HepG2 (cell line): Measurements from ENCODE around the gene ZFPL1. TPM values are rescaled to one million over a fixed set of nuclear protein-coding genes. Genes with fewer than 3 reads are reported as not detected.

ENCODE experiments used
- GMEB1 ChIP-seq: sonication (generic); formaldehyde crosslinking; IDR thresholded peaks from 2 replicates; pipeline ENCODE4 v1.5.1; 2020; ENCODE audit warnings: missing genetic modification reagents, mild to moderate bottlenecking, borderline replicate concordance
- KDM2A ChIP-seq: sonication (generic); formaldehyde crosslinking; IDR thresholded peaks from 2 replicates; pipeline ENCODE4 v1.4.0; 2020; ENCODE audit warnings: low read depth, missing genetic modification reagents, borderline replicate concordance
- MAF1 ChIP-seq: sonication (generic); formaldehyde crosslinking; IDR thresholded peaks from 2 replicates; pipeline ENCODE4 v1.5.0; 2020; ENCODE audit warnings: missing genetic modification reagents, borderline replicate concordance
- MTERF4 ChIP-seq: sonication (generic); formaldehyde crosslinking; IDR thresholded peaks from 2 replicates; pipeline ENCODE4 v1.8.0; 2023; ENCODE audit warnings: mild to moderate bottlenecking, missing genetic modification reagents
- TARDBP ChIP-seq: sonication (generic); formaldehyde crosslinking; IDR thresholded peaks from 2 replicates; pipeline ENCODE4 v1.8.0; 2022; ENCODE audit warnings: mild to moderate bottlenecking, missing genetic modification reagents
- TBL1XR1 ChIP-seq: fragments of 150-350 bp; IDR thresholded peaks from 2 replicates; pipeline ENCODE4 v1.6.1; 2014; ENCODE audit warnings: borderline replicate concordance, low read length; ENCODE audit not compliant: partially characterized antibody
- ZBTB1 ChIP-seq: sonication (generic); formaldehyde crosslinking; IDR thresholded peaks from 2 replicates; pipeline ENCODE4 v1.4.0; 2020; ENCODE audit warnings: missing genetic modification reagents, borderline replicate concordance
- ZBTB38 ChIP-seq: sonication (generic); formaldehyde crosslinking; IDR thresholded peaks from 2 replicates; pipeline ENCODE4 v1.5.1; 2020; ENCODE audit warnings: mild to moderate bottlenecking, missing genetic modification reagents
- ZBTB7A ChIP-seq: sonication (generic); formaldehyde crosslinking; IDR thresholded peaks from 2 replicates; pipeline ENCODE4 v1.8.0; 2022; ENCODE audit warnings: mild to moderate bottlenecking, missing genetic modification reagents
- ZFP1 ChIP-seq: IDR thresholded peaks from 2 replicates; pipeline ENCODE4 v1.6.1; 2016
- ZMAT3 ChIP-seq: sonication (generic); formaldehyde crosslinking; conservative IDR thresholded peaks from 2 replicates; pipeline ENCODE4 v1.7.0; 2021; ENCODE audit warnings: missing genetic modification reagents
- ZNF563 ChIP-seq: sonication (generic); formaldehyde crosslinking; IDR thresholded peaks from 2 replicates; pipeline ENCODE4 v1.8.0; 2022; ENCODE audit warnings: mild to moderate bottlenecking, moderate library complexity, missing genetic modification reagents
- polyA plus RNA-seq, 8 experiments: library from polyadenylated mRNA; depleted of rRNA in 3 of 8; stranded (reverse) in 7 of 8; unstranded in 1 of 8; fragments of >200 nt; fragmentation: Illumina TruSeq in 4 of 8; extraction: Trizol in 4 of 8; gene quantifications; 2 replicates each; pipeline versions ENCODE4 v1.2.1 to v1.2.3, GENCODE V29; 2011 to 2016; ENCODE audit warnings: low read depth in 4 of 8, missing spikeins in 1 of 8, mixed read lengths in 1 of 8; ENCODE audit not compliant: insufficient read depth in 1 of 8
- total RNA-seq, 5 experiments: library from RNA; depleted of rRNA; stranded (reverse); fragments of >200 nt; fragmentation: Illumina TruSeq; extraction: Trizol; gene quantifications; 2 replicates each; pipeline ENCODE4 v1.2.3, GENCODE V29; 2016; ENCODE audit warnings: low read depth in 1 of 5
- TF ChIP-seq, protein P1 (sequence below): sonication (generic); formaldehyde crosslinking; IDR thresholded peaks from 2 replicates; pipeline ENCODE4 v1.5.1; 2020; ENCODE audit warnings: mild to moderate bottlenecking, missing genetic modification reagents, borderline replicate concordance
- TF ChIP-seq, protein P2 (sequence below): sonication (generic); formaldehyde crosslinking; IDR thresholded peaks from 2 replicates; pipeline ENCODE4 v1.5.1; 2020; ENCODE audit warnings: mild to moderate bottlenecking, missing genetic modification reagents

The ZFPL1 gene
- total and polyA plus RNA-seq, 2 of the 13 experiments (the other 11 are each of a cell fraction or from before 2014, with no cell fraction given) = 32.2 to 56.0 TPM

DNA sequence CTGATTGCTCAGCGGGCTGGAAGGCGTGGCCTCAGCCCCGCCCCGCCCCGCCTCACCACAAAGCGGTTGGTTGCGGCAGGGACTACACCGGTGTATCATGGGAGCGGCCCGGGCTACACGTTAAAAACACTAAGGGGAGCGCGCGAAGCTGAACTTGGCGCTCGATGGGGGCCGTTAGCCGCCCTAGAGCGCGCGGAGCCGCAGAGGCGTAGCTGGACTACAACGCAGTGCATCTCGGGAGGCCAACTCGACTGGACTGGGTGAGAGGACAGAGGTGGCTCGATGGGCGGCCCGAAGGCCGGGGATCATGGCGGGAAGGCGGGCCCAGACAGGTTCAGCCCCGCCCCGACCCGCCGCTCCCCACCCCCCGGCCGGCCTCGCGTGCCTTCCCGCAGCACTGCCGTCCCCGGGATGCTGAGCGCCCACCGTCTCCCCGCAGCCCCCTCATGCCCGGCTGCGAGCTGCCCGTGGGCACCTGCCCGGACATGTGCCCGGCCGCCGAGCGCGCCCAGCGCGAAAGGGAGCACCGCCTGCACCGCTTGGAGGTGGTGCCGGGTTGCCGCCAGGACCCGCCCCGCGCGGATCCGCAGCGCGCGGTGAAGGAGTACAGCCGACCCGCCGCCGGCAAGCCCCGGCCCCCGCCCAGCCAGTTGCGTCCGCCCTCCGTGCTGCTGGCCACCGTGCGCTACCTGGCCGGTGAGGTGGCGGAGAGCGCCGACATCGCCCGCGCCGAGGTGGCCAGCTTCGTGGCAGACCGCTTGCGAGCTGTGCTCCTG lies 43.0 kb upstream of the ZFPL1 start, which contains the start of gene SAC3D1 (continued):
- TF ChIP-seq GMEB1 (CRISPR knock-in tag) = peak; percentile 88
- no peak; the same call in 1 of the 2 replicates for TF ChIP-seq ZNF563 (CRISPR knock-in tag)
- TF ChIP-seq, protein P1, sequence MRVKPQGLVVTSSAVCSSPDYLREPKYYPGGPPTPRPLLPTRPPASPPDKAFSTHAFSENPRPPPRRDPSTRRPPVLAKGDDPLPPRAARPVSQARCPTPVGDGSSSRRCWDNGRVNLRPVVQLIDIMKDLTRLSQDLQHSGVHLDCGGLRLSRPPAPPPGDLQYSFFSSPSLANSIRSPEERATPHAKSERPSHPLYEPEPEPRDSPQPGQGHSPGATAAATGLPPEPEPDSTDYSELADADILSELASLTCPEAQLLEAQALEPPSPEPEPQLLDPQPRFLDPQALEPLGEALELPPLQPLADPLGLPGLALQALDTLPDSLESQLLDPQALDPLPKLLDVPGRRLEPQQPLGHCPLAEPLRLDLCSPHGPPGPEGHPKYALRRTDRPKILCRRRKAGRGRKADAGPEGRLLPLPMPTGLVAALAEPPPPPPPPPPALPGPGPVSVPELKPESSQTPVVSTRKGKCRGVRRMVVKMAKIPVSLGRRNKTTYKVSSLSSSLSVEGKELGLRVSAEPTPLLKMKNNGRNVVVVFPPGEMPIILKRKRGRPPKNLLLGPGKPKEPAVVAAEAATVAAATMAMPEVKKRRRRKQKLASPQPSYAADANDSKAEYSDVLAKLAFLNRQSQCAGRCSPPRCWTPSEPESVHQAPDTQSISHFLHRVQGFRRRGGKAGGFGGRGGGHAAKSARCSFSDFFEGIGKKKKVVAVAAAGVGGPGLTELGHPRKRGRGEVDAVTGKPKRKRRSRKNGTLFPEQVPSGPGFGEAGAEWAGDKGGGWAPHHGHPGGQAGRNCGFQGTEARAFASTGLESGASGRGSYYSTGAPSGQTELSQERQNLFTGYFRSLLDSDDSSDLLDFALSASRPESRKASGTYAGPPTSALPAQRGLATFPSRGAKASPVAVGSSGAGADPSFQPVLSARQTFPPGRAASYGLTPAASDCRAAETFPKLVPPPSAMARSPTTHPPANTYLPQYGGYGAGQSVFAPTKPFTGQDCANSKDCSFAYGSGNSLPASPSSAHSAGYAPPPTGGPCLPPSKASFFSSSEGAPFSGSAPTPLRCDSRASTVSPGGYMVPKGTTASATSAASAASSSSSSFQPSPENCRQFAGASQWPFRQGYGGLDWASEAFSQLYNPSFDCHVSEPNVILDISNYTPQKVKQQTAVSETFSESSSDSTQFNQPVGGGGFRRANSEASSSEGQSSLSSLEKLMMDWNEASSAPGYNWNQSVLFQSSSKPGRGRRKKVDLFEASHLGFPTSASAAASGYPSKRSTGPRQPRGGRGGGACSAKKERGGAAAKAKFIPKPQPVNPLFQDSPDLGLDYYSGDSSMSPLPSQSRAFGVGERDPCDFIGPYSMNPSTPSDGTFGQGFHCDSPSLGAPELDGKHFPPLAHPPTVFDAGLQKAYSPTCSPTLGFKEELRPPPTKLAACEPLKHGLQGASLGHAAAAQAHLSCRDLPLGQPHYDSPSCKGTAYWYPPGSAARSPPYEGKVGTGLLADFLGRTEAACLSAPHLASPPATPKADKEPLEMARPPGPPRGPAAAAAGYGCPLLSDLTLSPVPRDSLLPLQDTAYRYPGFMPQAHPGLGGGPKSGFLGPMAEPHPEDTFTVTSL (CRISPR knock-in tag) = 0 out of 2 replicates have a peak, but pooled peaks have one; percentile 5
- TF ChIP-seq ZFP1 (CRISPR knock-in tag) = no peak
- peak; percentile 33; the same call in 1 of the 2 replicates for TF ChIP-seq ZBTB7A (CRISPR knock-in tag)
- TF ChIP-seq TBL1XR1 = no peak
- TF ChIP-seq MAF1 (CRISPR knock-in tag) = peak; percentile 40; the same call in 1 of the 2 replicates
- peak; percentile 96 for TF ChIP-seq KDM2A (CRISPR knock-in tag)
- TF ChIP-seq, protein P2, sequence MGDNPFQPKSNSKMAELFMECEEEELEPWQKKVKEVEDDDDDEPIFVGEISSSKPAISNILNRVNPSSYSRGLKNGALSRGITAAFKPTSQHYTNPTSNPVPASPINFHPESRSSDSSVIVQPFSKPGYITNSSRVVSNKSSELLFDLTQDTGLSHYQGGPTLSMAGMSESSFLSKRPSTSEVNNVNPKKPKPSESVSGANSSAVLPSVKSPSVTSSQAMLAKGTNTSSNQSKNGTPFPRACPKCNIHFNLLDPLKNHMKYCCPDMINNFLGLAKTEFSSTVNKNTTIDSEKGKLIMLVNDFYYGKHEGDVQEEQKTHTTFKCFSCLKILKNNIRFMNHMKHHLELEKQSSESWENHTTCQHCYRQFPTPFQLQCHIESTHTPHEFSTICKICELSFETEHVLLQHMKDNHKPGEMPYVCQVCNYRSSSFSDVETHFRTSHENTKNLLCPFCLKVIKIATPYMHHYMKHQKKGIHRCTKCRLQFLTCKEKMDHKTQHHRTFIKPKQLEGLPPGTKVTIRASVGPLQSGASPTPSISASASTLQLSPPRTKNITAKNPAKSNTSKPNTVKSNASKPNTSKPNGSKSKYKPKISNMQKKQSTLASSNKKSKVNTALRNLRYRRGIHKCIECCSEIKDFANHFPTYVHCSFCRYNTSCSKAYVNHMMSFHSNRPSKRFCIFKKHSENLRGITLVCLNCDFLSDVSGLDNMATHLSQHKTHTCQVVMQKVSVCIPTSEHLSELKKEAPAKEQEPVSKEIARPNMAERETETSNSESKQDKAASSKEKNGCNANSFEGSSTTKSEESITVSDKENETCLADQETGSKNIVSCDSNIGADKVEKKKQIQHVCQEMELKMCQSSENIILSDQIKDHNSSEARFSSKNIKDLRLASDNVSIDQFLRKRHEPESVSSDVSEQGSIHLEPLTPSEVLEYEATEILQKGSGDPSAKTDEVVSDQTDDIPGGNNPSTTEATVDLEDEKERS (CRISPR knock-in tag) = no peak
- no peak for TF ChIP-seq ZBTB1 (CRISPR knock-in tag)
- no peak; the same call in 1 of the 2 replicates for TF ChIP-seq MTERF4 (CRISPR knock-in tag)
- TF ChIP-seq TARDBP (CRISPR knock-in tag) = peak; percentile 50; the same call in 1 of the 2 replicates
- TF ChIP-seq ZBTB38 (CRISPR knock-in tag) = peak; percentile 26
- TF ChIP-seq ZMAT3 (CRISPR knock-in tag) = peak; percentile 35
